TTC549 (cell line): Measurements from ENCODE around the gene CCDC91.

Source experiments
- FAIRE-seq: peaks from 2 replicates; lab custom pipeline; 2012; peaks lifted over from hg19 to GRCh38; lab: Jason Lieb, UNC

CCDC91 gene

GRCh38 chr12:28234444-28234843 lies 44.2 kb downstream of the CCDC91 start:
- no peak for FAIRE-seq

- no peak for FAIRE-seq
These were observed 44.8 kb downstream of the CCDC91 start for GRCh38 chr12:28235015-28235414.

GRCh38 chr12:28235985-28236384 lies 45.7 kb downstream of the CCDC91 start:
- FAIRE-seq, result no peak

DNA sequence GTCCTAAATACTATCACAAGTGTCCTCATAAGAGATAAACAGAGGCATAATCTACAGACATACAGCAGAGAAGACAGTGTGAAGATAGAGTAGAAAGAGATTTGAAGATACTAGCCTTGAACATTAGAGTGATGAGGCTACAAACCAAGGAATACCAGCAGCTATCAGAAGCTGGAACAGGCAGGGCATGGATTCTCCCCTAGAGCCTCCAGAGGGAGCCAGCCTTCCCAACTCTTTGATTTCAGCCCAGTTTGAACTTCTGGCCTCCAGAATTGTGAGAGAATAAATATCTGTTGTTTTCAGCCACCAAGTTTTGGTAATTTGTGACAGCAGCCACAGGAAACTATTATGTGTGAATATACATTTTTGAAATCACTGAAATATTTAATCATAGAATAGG lies 47.2 kb downstream of the CCDC91 start:
- no peak for FAIRE-seq

GRCh38 chr12:28239918-28240317 lies 49.7 kb downstream of the CCDC91 start:
- FAIRE-seq, result no peak

DNA sequence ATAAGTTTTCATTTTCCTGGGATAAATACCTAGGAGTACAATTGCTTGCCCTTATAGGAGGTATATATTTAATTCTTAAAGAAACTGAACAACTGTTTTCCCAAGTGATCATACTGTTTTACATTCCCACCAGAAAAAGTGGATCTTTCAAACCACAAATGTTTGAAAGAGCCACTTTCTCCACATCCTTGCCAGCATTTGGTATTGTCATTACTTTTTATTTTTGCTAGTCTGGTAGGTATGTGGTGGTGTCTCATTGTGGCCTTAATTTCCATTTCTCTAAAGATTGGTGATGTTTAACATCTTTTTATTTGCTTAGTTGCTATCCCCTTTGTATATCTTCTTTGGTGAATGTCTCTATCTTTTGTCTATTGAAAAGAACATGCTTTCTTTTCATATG lies 50.6 kb downstream of the CCDC91 start:
- no peak for FAIRE-seq

- no peak for FAIRE-seq
These were observed 51.9 kb downstream of the CCDC91 start for GRCh38 chr12:28242129-28242495.

- no peak for FAIRE-seq
These were observed 52.4 kb downstream of the CCDC91 start for GRCh38 chr12:28242496-28243309.

DNA sequence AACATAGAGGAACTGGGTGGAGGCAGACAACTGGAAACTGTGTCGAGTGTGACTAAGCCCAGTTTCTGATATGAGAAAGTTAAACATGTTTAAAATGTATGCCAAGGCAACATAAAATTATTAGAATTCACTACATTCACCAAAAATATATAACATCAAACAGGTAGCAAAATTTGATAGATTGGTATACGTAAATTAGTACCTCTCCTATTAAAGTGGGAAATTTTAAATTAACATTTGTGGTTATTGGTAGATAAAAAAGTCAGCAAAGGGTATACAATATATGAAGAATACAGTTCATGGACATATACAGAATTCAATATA lies 53.0 kb downstream of the CCDC91 start:
- no peak for FAIRE-seq

GRCh38 chr12:28247806-28248205 lies 57.5 kb downstream of the CCDC91 start:
- FAIRE-seq, result no peak

DNA sequence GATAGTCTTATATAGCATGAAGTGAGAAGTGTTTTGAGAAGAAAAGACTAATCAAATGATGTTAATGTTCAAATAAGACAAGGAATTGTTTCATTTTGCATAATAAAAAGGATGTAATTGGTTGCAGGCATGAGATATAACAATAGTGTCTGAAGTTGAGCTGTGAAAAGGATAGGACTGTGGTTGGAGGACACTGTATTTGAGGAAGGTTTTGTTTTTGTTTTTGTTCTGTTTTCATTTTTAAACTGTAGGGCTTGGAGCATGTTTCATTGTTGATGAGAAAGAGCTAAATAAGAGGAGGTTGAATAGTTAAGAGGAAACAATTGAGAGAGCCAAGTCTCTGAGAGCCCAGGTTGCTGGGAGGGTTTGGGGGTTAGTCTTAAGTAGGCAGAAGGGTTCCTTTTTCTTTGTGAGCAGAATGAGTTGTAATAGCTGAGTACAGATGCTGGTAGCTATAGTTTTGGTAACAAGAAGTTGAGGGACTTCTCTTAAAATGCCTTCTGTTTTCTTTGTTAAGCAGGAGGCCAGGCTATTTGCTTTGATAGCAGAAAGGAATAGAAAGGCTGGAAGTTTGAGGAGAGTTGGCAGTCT lies 58.4 kb downstream of the CCDC91 start:
- FAIRE-seq, result no peak

DNA sequence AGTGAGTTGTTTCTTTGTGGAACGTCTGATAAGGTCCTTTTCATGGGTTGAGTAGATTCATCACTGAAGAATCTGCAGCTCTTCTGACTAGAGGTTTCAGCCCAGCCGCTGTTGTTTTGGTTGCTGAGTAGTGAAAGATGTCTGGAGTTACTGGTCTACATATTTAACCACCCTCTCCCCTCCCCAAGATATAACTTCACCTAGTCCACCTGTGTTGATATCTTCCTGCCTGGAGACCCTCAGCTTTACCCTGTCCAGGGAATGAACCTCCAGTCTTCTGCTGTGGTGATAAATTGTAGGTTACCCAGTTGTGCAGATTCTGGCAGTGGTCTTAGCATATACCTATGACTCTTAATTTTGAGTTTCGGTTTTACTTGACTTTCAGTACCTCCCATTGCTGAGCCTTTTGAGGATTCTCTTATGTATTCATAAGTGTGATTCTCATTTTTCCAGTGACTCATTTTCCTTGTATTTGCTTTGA lies 62.9 kb downstream of the CCDC91 start:
- no peak for FAIRE-seq

DNA sequence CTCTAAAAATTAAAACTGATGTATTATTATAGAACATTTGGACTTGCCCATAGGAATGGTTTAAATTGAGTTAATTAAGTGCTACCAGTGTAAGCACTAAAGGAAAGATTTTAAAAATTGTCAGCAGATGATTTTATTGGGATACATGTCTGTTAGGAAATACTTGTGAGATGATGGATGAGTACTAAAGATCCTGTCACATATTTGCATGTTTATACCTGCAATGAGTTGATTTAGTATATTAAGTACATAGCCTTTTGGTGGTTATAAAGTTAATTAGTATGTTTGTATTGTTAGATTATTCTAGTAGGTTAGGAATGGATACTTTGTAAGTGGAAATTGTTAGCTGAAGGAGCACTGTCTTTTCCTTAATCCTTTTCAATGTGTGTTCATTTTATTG lies 67.2 kb downstream of the CCDC91 start:
- no peak for FAIRE-seq

- FAIRE-seq, result peak; percentile 63
These were observed 68.7 kb downstream of the CCDC91 start for GRCh38 chr12:28258998-28259397.

- no peak for FAIRE-seq
These were observed 75.3 kb downstream of the CCDC91 start for GRCh38 chr12:28265435-28266042.

DNA sequence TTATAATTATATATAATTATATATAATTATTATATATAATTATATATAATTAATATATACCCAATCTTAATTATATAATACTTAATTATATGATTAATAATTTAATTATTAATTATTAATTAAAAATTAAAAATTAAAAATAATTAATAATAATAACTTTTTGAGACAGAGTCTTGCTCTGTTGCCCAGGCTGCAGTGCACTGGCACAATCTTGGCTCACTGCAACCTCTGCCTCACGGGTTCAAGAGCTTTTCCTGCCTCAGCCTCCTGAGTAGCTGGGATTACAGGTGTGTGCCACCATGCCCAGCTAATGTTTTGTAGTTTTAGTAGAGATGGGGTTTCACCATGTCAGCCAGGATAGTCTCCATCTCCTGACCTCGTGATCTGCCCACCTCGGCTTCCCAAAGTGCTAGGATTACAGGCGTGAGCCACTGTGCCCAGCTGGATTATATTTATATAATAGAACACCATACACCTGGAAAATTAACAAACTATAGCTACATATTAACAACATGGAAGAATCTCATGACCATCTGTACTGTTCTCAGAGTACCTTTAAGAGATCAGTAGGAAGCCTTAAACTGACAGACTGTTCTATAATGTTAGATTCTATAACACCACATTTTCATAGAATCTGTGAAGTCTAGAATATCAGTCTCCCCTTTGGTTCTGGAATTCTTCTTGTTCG lies 77.8 kb downstream of the CCDC91 start:
- FAIRE-seq, result peak; percentile 95

DNA sequence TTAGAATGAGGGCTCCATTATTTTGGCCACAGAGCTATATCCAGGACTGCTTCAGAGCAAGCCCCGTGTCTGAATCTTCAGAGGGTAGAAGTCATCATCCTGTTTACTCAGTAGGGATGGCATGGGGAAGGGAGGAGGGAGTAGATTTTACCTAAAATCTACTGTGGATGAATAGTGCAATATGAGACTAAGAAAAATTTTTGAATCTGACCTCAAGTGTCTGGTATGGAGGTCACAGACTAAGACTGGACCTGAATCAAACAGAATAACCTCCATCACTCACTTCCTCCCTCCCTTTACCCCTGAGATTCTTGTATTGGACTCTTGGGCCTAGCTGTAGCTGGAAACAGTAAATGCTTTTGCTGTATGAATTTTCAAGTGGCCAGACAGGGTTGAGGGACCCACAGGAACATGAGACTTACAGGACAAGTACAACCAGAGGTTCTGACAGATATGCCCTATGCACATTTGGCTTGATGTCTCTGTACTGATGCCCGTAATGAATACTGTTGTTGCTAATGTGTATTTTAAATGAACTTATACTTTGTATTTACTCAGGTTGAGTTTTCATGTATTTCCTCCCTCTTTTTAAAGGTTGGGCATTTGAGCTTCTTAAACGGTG lies 78.5 kb downstream of the CCDC91 start:
- no peak for FAIRE-seq

DNA sequence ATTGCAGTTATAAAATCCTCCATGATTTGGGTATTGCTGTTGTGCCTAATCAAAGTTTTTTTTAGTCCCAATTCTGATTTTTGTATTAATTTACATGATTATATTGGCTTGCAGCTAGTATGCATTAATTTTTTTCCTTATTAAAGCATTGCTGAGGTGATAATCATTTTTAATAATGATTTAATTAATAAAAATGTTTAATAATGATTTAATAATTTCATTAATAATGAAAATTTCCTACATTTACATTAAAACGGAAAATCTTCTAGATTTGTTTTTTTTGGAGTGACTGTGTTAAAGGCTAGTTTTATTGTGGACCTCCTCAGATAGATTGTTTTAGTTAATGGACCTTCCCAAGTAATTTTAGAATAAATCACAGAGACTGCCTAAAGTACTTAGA lies 79.6 kb downstream of the CCDC91 start:
- FAIRE-seq, result no peak

- no peak for FAIRE-seq
These were observed 88.2 kb downstream of the CCDC91 start for GRCh38 chr12:28278499-28278898.

DNA sequence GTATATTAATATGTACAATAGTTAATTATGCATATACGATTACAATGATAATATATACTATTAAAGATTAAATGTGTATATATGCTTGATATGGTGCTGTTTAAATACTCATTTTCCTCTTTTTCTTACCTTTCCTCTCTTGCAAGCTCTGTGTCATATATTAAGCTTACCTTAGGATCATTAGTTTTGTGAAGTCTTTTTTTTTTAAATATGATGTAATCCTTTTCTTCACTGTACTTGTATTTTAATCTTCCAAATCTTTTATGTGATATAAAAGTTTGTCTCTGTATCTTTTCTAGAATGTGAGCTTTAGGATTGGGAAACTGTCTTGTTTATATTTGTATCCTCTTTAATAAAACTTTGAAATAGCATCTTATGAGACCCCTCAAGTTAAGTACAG lies 88.7 kb downstream of the CCDC91 start:
- FAIRE-seq, result no peak

GRCh38 chr12:28286352-28286751 lies 96.1 kb downstream of the CCDC91 start:
- no peak for FAIRE-seq

- FAIRE-seq, result no peak
These were observed 100.0 kb downstream of the CCDC91 start for GRCh38 chr12:28290262-28290661.

DNA sequence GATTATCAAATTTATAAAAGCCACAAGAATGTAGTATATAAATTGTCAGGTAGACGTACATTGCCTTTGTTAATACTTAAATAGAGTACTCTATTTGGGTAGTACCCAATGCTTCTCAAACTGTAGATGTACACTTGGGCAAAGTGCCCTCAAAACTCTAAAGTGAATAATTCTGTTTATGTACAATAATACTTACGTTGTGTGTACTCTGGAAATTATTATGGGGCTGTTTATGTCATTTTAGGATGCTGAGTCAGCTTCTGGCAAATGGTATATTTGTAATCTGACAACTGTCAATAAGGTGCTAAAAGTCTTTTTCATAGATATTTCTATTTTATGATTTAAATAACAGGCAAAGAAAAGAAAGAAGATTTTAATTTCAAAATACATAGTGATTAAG lies 102.4 kb downstream of the CCDC91 start:
- FAIRE-seq, result no peak
